GM18505 (cell line): ENCODE measurements around the gene RAB3C.
"Not testable (repeated sequence)": the region's sequence is repeated elsewhere in the genome, so short reads cannot be mapped to it uniquely, and the experiment has no call there.

Experiments used
- ATAC-seq: cut with Tn5 transposase; IDR thresholded peaks from one replicate; pipeline ENCODE4 v1.9.1; 2021; ENCODE audit not compliant: unreplicated experiment
- POLR2A ChIP-seq: IDR thresholded peaks from 4 replicates; pipeline ENCODE4 v1.6.1; 2011; ENCODE audit warnings: borderline replicate concordance; ENCODE audit not compliant: insufficient read depth, insufficient read length; ENCODE audit errors: extremely low read depth

The RAB3C gene, protein sequence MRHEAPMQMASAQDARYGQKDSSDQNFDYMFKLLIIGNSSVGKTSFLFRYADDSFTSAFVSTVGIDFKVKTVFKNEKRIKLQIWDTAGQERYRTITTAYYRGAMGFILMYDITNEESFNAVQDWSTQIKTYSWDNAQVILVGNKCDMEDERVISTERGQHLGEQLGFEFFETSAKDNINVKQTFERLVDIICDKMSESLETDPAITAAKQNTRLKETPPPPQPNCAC

GRCh38 chr5:58582803-58583491 lies at the start of gene RAB3C:
Gene RAB3C (plus strand): TSS chr5:58583075. CDS start chr5:58583209, 134 bp downstream.
- ATAC-seq: peak; percentile 100
- no peak for TF ChIP-seq POLR2A

- ATAC-seq: not testable (repeated sequence)
Measured at GRCh38 chr5:58541935-58542334, 40.9 kb upstream of the RAB3C start.

GRCh38 chr5:58542709-58543108 lies 40.2 kb upstream of the RAB3C start:
- no peak for TF ChIP-seq POLR2A

GRCh38 chr5:58543723-58544122 lies 39.2 kb upstream of the RAB3C start:
- TF ChIP-seq POLR2A: no peak
- no peak for ATAC-seq

More at GRCh38 chr5:58542709-58543108, 40.2 kb upstream of the RAB3C start:
- no peak for ATAC-seq

GRCh38 chr5:58544195-58544594 lies 38.7 kb upstream of the RAB3C start:
- no peak for TF ChIP-seq POLR2A

DNA sequence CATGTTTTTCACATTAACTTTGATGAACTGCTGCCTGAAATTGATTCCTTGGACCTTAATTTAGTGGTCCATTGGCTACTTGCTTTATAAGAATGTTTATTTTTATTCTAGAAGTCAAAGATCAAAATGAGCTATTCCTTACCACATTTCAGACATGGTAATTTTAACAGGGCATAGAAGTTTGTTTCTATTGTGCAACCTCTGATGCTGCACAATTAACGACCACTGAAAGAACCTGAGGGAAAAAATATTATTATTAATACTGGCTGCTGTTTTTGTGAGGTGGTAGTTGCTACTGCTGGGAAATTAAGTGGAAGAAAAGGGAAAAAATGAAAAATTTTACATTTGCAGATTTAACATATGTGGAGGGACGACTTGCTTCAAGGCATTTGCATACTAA lies 37.9 kb upstream of the RAB3C start:
- ATAC-seq: no peak
- TF ChIP-seq POLR2A: no peak

More at GRCh38 chr5:58544195-58544594, 38.7 kb upstream of the RAB3C start:
- ATAC-seq: no peak

GRCh38 chr5:58545912-58546311 lies 37.0 kb upstream of the RAB3C start:
- no peak for TF ChIP-seq POLR2A
- ATAC-seq: peak; percentile 66

DNA sequence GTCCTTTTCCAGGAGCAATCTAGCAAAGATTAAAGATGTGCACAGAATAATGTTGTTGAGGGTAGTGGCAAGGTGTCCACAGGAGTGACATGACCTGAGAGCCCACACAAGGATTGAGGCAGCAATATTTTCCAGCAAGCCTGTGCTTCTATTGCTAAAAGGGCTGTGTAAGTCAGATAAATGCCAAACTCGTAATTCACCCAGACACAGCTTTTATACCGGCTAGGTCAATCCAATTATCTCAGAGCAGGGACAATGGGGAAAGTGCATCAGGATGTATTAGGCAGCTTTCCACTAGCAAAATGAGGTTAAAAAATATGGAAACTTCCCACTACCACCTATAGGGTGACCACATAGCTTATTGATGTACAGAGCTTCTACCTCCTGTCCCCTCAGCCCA lies 34.8 kb upstream of the RAB3C start:
- no peak for ATAC-seq
- no peak for TF ChIP-seq POLR2A

- no peak for ATAC-seq
- TF ChIP-seq POLR2A: no peak
Measured at GRCh38 chr5:58551492-58551891, 31.4 kb upstream of the RAB3C start.

- not testable (repeated sequence) for ATAC-seq
Measured at GRCh38 chr5:58557665-58558338, 25.1 kb upstream of the RAB3C start.

GRCh38 chr5:58563016-58563700 lies 19.7 kb upstream of the RAB3C start:
- not testable (repeated sequence) for ATAC-seq

DNA sequence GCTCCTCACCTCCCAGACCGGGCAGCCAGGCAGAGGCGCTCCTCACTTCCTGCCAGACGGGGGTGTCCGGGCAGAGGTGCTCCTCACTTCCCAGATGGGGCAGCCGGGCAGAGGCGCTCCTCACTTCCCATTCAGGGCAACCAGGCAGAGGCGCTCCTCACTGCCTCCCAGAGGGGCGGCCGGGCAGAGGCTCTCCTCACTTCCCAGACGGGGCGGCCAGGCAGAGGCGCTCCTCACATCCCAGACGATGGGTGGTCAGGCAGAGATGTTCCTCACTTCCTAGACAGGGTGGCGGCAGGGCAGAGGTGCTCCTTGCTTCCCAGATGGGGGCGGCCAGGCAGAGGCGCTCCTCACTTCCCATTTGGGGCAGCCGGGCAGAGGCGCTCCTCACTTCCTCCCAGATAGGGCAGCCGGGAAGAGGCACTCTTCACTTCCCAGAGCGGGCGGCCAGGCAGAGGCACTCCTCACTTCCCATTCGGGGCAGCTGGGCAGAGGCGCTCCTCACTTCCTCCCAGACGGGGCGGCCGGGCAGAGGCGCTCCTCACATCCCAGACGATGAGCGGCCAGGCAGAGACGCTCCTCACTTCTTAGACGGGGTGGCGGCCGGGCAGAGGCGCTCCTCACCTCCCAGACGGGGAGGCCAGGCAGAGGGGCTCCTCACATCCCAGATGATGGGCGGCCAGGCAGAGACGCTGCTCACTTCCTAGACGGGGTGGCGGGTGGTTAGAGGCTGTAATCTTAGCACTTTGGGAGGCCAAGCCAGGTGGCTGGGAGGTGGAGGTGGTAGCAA lies 18.6 kb upstream of the RAB3C start:
- ATAC-seq: not testable (repeated sequence)

- ATAC-seq: no peak
- TF ChIP-seq POLR2A: no peak
Measured at GRCh38 chr5:58565033-58565432, 17.8 kb upstream of the RAB3C start.

GRCh38 chr5:58571501-58571900 lies 11.4 kb upstream of the RAB3C start:
- no peak for ATAC-seq
- no peak for TF ChIP-seq POLR2A

DNA sequence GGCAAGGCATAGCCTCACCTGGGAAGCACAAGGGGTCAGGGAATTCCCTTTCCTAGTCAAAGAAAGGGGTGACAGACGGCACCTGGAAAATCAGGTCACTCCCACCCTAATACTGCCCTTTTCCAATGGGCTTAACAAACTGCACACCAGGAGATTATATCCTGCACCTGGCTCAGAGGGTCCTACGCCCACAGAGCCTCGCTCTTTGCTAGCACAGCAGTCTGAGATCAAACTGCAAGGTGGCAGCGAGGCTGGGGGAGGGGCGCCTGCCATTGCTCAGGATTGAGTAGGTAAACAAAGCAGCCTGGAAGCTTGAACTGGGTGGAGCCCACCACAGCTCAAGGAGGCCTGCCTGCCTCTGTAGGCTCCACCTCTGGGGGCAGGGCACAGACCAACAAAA lies 9.9 kb upstream of the RAB3C start:
- ATAC-seq: not testable (repeated sequence)
